ENCODE measurements around the gene TLR2. TPM values are rescaled to one million over a fixed set of nuclear protein-coding genes. Genes with fewer than 3 reads are reported as not detected.

Gene TLR2
- total RNA-seq, 1 experiment from 2014 or later, result 7.1 TPM

DNA sequence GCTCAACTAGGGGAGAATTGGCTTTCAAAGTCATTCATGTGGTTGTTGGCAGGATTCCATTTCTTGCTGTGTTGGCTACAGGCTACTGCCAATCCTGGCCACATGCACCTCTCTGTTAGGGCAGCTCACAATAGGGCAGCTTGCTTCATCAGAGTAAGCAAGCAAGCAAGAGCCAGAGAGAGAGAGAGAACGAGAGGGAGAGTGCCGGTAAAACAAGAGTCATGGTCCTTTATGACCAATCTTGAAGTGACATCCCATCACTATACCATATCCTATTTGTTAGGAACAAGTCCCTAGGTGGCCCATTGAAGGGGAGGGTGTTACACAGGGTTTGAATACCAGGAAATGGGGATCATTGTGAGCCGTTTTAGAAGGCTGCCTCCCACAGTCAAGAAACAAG is 33.0 kb upstream of the TLR2 start:
- H3K9me3 ChIP-seq (ENCODE audit: low read length), result no peaks in the 10 kb centered on the region
- H3K4me3 ChIP-seq (ENCODE audit: low read length), result no peak overlapping the region
- H2AFZ ChIP-seq (ENCODE audit: low read length), result peak overlapping the region; percentile 77; the same call in 1 of the 2 replicates
- no peaks in the 10 kb centered on the region for H3K36me3 ChIP-seq (ENCODE audit: low read depth, low read length)
- POLR2A ChIA-PET (ENCODE audit: unreplicated experiment), result no interaction called here
- H3K4me1 ChIP-seq (ENCODE audit: insufficient read depth, low read length), result peaks cover 26% of the 10 kb centered on the region
- peak overlapping the region; percentile 24; the same call in 1 of the 2 replicates for H3K9ac ChIP-seq (ENCODE audit: low read length)
- intact Hi-C loops (cut with micrococcal nuclease), result loop anchor here (5.0 kb wide), 1 partner anchor 81 kb away; no protein-coding TSS in a partner anchor
- ATAC-seq, result no peak
- H3K4me2 ChIP-seq (ENCODE audit: low read length), result peak overlapping the region; percentile 60
- peak overlapping the region; percentile 83 for H3K27ac ChIP-seq (ENCODE audit: low read length)
- peaks cover 7% of the 10 kb centered on the region for H3F3A ChIP-seq (ENCODE audit: low read length, unreplicated experiment)
- BruUV-seq (replicated peaks), result no TSS peak
- no peaks in the 10 kb centered on the region for H3K79me2 ChIP-seq (ENCODE audit: low read length)
- no peaks in the 10 kb centered on the region for H3K27me3 ChIP-seq (ENCODE audit: low read length)
- CTCF ChIA-PET, result no interaction called here
- no peak for DNase-seq
- no peaks in the 10 kb centered on the region for H3K9me2 ChIP-seq (replicated peaks; ENCODE audit: low read length)
- H4K20me1 ChIP-seq (ENCODE audit: low read length), result no peaks in the 10 kb centered on the region
- TF ChIP-seq CTCF (conservative IDR thresholded peaks at IDR 0.05; ENCODE audit: low read depth, low read length), result no peak
- TF ChIP-seq EZH2phosphoT487 (IDR thresholded peaks at IDR 0.05; ENCODE audit: borderline replicate concordance, low read length), result no peak

GRCh38 chr4:153651587-153651986 is 32.5 kb upstream of the TLR2 start:
- no TSS peak for BruUV-seq (replicated peaks)
- Histone ChIP-seq H3K4me2 (ENCODE audit: low read length) (peak overlapping the region; percentile 60), H4K20me1 (ENCODE audit: low read length) (no peaks in the 10 kb centered on the region), H3F3A (ENCODE audit: low read length, unreplicated experiment) (peaks cover 7% of the 10 kb centered on the region), H3K27ac (ENCODE audit: low read length) (peak overlapping the region; percentile 83), H3K27me3 (ENCODE audit: low read length) (no peaks in the 10 kb centered on the region), H3K9ac (ENCODE audit: low read length) (peak overlapping the region; percentile 24; the same call in 1 of the 2 replicates), H3K4me3 (ENCODE audit: low read length) (peak overlapping the region; percentile 24; the same call in 1 of the 2 replicates), H3K4me1 (ENCODE audit: insufficient read depth, low read length) (peaks cover 26% of the 10 kb centered on the region), H3K79me2 (ENCODE audit: low read length) (no peaks in the 10 kb centered on the region), H3K9me2 (replicated peaks; ENCODE audit: low read length) (no peaks in the 10 kb centered on the region), H3K9me3 (ENCODE audit: low read length) (no peaks in the 10 kb centered on the region), H3K36me3 (ENCODE audit: low read depth, low read length) (no peaks in the 10 kb centered on the region), H2AFZ (ENCODE audit: low read length) (peak overlapping the region; percentile 77)
- intact Hi-C loops (cut with micrococcal nuclease), result loop anchor here (5.0 kb wide), 1 partner anchor 81 kb away; no protein-coding TSS in a partner anchor
- ChIA-PET POLR2A (ENCODE audit: unreplicated experiment) (no interaction called here), CTCF (no interaction called here)
- ATAC-seq (no peak), DNase-seq (peak; percentile 28)
- TF ChIP-seq EZH2 (IDR thresholded peaks at IDR 0.05; ENCODE audit: low read length, unreplicated experiment) (no peak), CTCF (conservative IDR thresholded peaks at IDR 0.05; ENCODE audit: low read depth, low read length) (no peak), EZH2phosphoT487 (IDR thresholded peaks at IDR 0.05; ENCODE audit: borderline replicate concordance, low read length) (no peak)

GRCh38 chr4:153652051-153652784 is 31.9 kb upstream of the TLR2 start:
- peak; percentile 77 for DNase-seq
- H3F3A ChIP-seq (ENCODE audit: low read length, unreplicated experiment), result peaks cover 7% of the 10 kb centered on the region
- H3K9ac ChIP-seq (ENCODE audit: low read length), result peak overlapping the region; percentile 31
- H3K4me1 ChIP-seq (ENCODE audit: insufficient read depth, low read length), result peaks cover 26% of the 10 kb centered on the region
- ChIA-PET POLR2A (ENCODE audit: unreplicated experiment) (interaction anchor here (0.7 kb wide), 1 partner anchor 10 kb away, joined by 11 read pairs; no protein-coding TSS in a partner anchor), CTCF (no interaction called here)
- no TSS peak for BruUV-seq (replicated peaks)
- peak; percentile 76 for ATAC-seq
- no peaks in the 10 kb centered on the region for H3K9me3 ChIP-seq (ENCODE audit: low read length)
- no peaks in the 10 kb centered on the region for H3K9me2 ChIP-seq (replicated peaks; ENCODE audit: low read length)
- H3K27me3 ChIP-seq (ENCODE audit: low read length), result no peaks in the 10 kb centered on the region
- peak overlapping the region; percentile 83 for H3K27ac ChIP-seq (ENCODE audit: low read length)
- no peaks in the 10 kb centered on the region for H4K20me1 ChIP-seq (ENCODE audit: low read length)
- H3K79me2 ChIP-seq (ENCODE audit: low read length), result no peaks in the 10 kb centered on the region
- peak overlapping the region; percentile 60 for H3K4me2 ChIP-seq (ENCODE audit: low read length)
- no peaks in the 10 kb centered on the region for H3K36me3 ChIP-seq (ENCODE audit: low read depth, low read length)
- peak overlapping the region; percentile 24; the same call in 1 of the 2 replicates for H3K4me3 ChIP-seq (ENCODE audit: low read length)
- intact Hi-C loops (cut with micrococcal nuclease), result loop anchor here (5.0 kb wide), 1 partner anchor 80 kb away; no protein-coding TSS in a partner anchor
- H2AFZ ChIP-seq (ENCODE audit: low read length), result peak overlapping the region; percentile 77
- TF ChIP-seq EZH2phosphoT487 (IDR thresholded peaks at IDR 0.05; ENCODE audit: borderline replicate concordance, low read length) (no peak), CTCF (conservative IDR thresholded peaks at IDR 0.05; ENCODE audit: low read depth, low read length) (no peak), EZH2 (IDR thresholded peaks at IDR 0.05; ENCODE audit: low read length, unreplicated experiment) (no peak)
